ENCODE measurements around the gene PDZRN4.
"Not testable (repeated sequence)": the region's sequence is repeated elsewhere in the genome, so short reads cannot be mapped to it uniquely, and the experiment has no call there.

PDZRN4 gene

DNA sequence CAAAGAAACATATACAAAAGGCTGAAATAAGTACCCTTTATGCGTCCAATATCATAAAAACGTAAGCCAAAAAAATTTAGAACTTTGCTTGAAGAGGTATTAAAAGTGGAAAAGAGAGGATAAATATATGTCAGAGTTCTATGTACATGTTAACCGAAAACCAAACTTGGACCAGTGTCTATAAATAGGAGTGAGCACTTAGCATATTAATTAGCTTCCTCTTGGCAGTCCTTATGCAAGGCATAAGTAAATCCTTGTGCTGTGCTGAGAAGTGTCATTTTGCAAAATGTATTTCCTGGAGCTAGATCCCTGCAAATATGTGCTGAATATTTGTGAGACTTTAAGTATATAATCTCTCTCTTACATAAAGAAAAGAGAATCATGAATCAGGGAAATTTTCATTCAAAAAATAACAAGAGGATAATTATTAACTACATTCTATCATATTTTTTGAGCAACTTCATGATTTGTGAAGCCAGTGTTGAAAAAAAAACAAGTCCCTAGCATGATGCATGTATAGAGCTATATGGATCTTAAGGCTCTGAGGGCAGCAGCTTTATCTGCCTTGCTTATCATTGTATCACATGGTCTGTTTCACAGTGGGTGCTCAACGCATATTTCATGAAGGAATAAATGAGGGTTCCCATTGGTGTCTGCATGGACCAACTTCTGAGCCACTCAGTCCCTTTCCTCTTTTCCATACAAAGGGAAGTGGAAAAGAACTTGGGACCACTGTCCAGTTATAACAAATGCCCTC lies 326.1 kb downstream of the PDZRN4 start:
- DNase-seq (ENCODE audit: low read depth): no peak

DNA sequence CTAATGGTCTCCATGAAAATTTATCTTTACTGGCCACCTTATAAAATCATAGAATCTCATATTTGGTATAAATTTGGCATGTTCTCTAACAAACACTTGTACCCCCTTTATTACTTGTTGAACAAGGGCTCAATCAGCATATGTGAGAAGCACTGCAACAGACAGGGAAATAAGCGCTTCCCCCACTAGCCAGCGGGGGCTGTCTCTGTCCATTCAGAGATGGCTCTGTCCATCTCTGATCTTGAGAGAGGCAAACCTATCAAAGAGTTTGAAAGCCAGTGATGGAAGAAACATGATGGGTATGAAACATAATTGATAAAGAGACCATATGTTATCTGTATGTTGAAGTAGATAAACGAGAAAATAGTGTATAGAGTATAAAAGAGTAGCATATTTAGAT lies 326.8 kb downstream of the PDZRN4 start:
- DNase-seq (ENCODE audit: low read depth): no peak

DNA sequence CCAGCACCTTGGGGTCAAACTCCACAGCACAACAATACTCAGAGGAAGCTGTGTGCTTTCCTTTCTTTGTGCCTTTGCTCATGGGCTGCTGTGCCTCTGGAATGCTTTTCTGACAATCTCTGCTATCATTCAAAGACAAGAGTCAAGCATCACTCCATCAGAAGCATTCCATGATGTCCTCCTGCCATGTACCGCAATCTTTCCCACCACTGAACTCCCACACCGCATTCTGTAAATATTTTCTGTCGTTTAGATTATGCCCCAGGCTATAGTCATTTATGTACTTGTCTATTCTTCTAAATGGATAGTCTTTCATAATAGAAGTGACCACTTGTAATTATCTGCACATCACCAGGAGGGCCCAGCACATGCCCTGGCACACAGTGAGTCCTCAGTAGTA lies 327.8 kb downstream of the PDZRN4 start:
- DNase-seq (ENCODE audit: low read depth): no peak

DNA sequence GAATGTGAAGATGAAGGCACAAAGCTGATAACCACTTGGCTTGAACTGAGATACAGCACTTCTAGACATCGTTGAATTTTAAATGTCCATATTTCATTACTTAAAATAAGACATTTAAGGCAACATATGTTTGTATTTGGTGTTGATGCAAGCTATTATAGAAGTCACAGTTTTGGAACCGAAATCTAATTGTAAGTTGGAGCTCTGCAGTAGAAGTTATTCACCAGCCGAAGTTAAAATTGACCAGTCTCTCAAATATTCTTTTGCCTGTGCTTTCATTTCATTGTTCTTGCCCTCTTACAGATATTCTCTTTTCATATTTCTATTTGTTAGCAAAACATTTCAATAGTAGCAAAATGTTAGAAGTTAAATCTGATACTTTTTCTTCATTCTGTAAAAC lies 332.7 kb downstream of the PDZRN4 start:
- no peak for DNase-seq (ENCODE audit: low read depth)

DNA sequence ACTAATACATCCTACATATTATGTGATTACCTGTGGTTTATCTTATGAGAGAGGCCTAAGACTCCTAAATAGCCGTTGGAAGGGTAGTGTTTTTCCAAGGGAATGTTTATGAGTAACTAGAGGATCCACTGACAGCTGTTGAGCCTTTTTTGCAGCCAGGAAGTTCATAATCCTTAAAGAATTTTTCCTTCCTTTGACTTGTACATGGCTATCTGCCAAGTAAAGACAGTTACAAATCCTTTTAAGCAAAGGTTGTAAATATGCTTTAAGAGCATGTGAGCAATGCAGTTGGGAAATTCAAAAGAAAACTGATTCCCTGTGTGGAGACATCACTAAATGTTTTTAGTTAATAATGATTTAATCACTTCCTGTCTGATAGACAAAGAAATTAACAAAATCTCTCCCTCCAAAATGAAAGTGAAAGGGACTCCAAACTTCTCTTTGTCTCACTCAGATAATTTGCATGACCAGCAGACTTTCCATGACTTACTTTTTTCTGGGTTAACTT lies 333.8 kb downstream of the PDZRN4 start:
- peak; percentile 92 for DNase-seq (ENCODE audit: low read depth)

DNA sequence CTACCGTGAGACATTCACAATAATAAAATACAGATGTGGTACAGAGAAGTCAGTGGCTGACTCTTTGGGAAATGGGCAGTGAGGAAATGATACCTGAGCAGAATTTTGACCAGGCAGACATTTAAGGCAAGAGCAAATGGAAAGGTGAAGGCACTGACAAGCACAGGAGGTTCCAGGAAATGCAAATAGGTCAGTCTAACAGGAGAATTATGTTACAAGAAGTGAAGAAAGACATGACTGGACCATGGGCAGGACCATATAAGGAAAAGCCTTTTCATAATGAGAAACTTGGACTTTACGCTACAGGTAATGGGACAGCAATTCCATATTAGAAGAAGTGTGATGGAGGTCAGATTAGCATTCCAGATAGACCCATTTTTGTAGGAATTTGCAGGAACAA lies 338.9 kb downstream of the PDZRN4 start:
- DNase-seq (ENCODE audit: low read depth): no peak

DNA sequence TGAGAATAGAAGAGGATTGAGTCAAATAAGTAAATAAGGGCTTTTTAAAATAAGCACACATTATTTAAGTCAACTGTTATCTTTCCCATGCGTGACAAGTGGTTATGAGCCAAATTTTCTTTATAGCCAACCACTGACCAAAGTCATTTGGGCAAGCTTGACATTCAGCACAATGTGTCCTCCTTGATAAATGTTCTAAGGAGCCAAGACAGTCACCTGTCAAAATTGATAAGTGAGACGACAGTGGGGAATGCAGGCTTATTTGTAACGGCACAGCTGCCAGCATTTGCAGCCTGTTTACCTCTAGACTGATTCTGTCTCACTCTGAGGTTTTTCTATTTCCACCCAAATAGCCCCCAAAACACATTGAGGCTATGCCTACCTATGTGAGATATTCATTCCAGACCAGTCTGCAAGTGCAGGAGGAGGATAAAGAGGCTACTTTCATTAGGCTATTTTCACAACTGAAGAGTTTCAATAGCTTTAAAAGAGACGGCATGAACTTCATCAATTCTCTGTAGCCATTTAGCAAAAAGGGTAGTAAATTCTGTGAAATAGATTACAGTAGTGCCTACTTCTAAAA lies 339.5 kb downstream of the PDZRN4 start:
- DNase-seq (ENCODE audit: low read depth): no peak

DNA sequence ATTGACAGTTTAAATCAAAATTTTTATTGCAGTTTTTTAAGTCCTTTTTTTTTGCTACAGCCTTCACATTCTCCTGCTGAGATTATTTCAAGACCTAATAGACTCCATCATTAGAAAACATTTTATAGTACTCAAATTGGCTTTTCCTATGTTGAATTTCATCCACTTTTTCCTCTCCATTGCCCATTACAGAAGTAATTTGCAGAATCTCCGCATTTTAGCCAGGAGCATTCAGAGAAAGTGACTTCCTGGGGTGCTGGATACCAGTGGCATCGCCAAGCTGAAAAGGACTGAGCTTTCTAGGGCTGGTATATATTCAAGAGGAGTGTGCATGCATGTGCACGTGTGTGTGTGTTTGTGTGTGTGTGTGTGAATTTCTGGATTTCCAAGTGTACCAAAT lies 340.8 kb downstream of the PDZRN4 start:
- no peak for DNase-seq (ENCODE audit: low read depth)

DNA sequence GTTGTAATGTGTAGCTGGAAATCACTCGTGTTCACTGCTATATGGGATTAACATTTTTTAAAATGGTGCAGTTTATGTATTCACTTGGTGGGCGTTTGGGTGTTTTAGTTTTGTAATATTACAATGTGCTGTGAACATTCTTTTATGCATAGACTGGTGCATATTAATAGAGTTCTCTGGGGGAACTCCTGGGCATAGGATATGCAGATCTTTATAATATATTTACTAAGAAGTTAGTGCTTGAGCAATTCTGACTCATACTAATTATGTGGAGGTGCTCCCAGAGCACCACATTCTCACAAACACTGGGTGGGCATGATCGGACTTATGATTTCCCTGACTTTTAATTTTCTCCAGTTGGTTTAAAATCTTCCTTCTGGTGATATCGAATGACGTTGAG lies 342.3 kb downstream of the PDZRN4 start:
- DNase-seq (ENCODE audit: low read depth): no peak

DNA sequence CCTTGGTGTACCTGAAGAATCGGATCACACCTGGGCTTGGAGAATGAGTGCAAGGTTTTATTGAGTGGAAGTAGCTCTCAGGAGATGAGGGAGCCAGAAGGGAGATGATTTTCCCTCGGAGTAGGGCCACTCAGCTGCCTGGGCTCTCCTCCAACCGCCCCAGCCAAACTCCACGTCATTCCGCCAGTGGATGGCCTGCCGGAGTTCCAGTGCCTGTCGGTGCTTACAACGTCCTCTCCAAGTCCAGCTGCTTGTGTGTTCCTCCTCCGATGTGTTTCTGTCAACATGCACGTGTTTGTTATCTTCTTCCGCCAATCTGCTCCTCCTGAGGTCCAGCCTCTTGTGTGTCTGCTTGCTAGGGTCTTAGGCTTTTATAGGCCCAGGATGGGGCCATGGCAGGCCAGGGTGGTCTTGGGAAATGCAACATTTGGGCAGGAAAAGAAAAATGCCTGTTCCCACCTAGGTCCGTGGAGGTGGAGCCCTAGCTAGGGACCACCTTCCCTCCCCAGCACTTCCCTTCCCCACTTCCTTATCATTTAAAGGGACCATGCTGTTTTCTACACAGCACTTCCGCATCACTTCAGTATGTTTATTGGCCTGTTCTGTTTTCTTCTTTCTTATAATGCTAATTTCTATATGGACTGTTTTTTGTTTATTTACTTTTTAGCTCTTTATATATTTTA lies 343.2 kb downstream of the PDZRN4 start:
- DNase-seq (ENCODE audit: low read depth): no peak

DNA sequence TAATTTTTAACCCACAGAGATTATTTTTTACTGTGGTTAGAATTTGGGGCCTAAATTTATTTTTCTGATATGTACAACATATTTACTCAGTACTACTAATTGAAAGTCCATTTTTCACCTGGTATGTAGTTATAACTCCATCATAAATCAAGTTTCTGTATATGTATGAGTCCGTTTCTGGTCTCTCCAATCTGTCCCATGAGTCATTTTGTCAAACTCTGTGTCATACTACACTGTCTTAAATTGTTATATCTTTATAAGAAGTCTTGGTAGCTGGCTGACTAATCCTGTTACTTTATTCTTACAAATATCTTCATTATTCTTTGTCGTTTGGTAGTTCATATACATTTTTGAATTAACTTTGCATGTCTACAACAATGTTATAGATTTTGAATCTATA lies 344.0 kb downstream of the PDZRN4 start:
- no peak for DNase-seq (ENCODE audit: low read depth)

DNA sequence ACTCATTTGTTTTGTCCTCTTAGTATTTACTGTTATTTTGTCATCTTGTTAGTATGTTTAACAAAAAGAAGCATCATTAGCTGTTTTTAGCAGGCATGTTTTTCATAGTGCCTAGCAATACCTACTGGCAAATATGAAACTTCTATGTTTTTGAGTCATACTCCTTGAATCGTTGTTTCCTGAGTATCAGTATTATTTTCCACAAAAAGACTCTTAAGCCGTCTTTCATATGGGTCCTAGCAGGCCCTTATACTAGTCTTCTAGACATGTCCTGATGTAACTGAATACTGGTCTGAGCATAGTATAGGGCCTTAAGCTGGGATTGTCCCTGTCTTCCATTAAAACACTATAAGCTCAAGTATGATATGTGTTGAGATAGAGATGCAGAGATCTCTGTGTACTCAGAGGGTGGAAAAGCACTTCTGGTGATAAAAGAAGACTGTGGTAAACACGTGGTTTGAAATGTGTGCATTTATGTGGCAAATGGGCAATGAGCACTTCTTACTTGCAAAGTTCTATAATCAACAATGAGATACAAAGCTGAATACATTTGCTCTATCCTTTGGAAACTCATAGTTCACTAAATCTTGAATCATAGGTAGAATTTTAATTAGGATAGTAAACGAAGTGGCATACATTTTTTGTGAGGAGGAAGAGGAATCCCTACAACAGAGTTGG lies 348.8 kb downstream of the PDZRN4 start:
- DNase-seq (ENCODE audit: low read depth): no peak

DNA sequence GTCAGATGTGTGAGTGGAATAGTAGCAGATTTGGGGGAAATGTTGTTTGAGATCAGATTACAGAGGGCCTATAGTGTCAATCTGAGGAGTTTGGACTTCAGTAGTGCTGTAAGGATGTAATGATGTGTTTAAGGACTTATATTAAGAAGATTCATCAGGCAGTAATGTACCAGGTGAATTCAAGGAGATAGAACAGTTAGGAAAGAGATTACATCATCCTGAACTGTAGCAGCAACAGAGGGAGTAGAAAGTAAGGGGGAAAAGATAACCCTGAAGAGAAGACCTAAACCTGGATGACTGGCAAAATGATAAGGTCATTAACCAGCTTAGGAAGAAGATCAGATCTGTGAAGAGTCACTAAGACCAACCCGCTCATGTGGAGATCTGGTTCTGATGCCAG lies 349.4 kb downstream of the PDZRN4 start:
- DNase-seq (ENCODE audit: low read depth): no peak

DNA sequence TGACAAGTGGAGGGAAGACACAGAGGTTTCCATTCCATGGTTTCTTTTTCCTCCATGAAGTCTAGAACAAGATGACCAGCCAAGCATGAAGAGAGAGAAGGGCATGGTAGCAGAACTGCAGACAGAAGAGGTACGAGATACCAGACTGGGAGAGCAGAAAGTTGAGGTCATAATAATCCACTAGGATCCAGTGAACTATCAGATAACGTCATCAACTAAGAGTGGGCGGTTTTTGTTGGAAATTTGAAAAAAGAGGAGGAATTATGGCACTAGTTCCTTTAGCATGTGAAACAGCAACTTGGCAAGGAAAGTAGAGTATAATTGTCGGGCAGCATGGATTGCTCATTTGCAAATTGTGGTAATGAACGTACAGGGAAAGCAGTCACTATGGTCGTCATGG lies 357.6 kb downstream of the PDZRN4 start:
- DNase-seq (ENCODE audit: low read depth): no peak

DNA sequence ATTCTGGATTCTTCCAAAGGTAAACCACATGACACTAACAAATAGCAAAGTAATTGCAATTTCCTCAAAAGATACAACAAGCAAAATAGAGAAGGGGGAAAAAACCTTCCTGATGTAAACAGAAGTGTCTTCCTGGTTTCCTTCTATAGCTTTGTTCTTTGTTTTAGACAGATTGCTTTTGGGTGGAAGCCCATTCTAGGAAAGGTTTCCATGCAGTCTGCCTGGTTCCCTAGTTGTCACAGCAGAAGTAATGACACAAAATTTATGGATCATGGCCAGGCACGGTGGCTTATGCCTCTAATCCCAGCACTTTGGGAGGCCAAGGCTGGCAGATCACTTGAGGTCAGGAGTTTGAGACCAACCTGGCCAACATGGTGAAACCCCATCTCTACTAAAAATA lies 359.0 kb downstream of the PDZRN4 start:
- not testable (repeated sequence) for DNase-seq (ENCODE audit: low read depth)

DNA sequence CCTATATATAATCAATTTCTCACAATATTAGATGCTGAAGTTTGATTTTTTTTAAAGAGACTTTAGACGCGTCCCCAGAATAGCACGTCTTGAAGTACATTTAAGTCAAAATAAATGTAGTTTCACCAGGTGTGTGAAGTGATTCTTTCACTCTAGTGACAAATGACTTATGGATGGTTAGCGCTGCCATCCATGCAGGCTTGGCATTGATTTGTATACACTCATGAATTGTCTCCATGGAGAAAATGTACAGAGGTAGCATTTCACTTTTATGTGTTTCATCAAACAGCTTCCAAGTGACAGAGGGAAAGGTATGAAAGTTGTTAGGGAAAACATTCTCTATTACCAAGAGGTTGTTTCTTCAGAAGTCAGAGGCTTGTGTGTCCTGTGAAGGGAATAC lies 360.8 kb downstream of the PDZRN4 start:
- no peak for DNase-seq (ENCODE audit: low read depth)

DNA sequence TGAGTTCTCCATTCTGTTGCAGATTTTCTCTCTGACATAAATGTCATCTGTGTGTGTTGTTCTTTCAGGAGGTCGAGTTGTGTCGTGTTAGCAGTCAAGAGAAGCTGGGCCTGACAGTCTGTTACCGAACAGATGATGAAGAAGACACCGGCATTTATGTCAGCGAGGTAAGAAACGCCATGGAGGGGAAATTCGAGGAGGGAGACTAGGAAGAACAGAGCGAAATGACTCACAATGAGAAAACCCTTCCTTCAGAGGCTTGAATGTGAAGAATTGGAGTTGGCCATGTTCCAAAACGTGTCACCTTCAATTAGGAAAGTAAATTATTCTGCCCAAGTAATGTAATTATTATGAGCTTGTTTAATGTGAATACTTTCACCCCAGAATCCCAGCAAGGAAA lies 364.5 kb downstream of the PDZRN4 start:
- DNase-seq (ENCODE audit: low read depth): no peak

DNA sequence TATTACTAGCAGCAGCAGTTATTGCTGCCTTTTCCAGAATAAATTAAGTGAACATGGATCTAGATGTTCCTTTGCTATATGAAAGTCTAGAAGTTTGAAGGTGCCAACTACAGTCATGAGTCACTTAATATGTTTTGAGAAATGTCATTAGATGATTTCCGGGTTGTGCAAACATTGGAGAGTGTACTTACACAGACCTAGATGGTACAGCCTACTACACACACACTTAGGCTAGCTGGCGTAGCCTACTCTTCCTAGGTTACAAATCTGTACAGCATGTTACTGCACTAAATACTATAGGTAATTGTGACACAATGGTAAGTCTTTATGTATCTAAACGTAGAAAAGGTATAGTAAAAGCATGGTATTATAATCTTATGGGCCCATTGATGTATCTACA lies 368.1 kb downstream of the PDZRN4 start:
- DNase-seq (ENCODE audit: low read depth): no peak

DNA sequence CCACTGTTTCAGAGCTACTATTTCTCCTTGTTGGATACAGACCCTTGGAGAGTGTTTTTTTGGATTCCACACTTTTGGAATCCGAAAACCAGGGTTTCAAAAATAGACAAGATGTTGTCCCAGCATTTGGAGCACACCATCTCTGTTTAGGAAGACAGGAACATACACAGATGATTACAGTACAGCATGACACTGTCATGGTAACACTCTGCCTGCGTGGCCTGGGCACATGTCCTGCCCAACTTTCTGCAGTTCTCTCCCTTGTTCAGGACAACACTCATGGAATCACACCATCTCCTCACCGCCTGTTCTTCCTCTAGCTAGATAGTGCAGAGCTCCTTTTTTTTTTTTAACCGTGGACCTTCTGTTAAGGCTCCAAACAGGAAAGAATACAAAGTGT lies 369.2 kb downstream of the PDZRN4 start:
- no peak for DNase-seq (ENCODE audit: low read depth)

DNA sequence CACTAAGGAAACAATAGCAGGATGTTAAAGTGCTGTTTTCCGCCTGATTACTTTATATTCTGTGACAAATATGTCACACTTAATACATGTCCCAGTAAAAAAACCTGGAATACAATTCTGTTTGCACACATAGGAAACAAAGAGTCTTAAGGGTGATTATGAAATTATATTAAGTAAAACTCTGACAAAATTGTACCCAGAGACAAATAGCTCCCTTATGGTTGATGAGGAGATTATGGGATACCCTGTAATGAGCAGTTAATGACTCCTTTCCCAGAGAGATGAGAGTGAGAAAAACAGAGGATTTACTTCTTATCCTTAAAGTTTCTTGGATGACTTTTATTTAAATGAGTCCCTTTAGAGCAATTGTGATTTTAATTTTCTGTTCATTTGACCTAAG lies 370.6 kb downstream of the PDZRN4 start:
- DNase-seq (ENCODE audit: low read depth): no peak

DNA sequence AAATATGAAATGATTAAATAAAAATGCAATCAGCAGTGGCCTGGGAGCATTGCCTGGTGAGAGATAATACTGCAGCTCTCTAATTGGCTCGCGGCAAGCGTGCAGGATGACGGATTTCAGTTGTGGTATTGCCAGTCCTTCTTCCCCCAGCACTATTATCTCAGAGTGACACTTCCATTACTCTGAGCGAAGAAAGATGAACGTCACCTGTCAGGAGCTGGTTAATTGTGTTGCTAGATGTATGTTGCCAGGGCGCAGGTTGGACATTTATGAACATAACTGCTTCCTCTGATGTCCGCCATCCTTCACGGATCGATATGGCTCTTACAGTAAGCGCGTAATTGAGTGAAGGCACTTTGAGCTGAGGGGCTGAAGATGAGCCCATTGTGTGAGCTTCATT lies 374.9 kb downstream of the PDZRN4 start:
- no peak for DNase-seq (ENCODE audit: low read depth)

DNA sequence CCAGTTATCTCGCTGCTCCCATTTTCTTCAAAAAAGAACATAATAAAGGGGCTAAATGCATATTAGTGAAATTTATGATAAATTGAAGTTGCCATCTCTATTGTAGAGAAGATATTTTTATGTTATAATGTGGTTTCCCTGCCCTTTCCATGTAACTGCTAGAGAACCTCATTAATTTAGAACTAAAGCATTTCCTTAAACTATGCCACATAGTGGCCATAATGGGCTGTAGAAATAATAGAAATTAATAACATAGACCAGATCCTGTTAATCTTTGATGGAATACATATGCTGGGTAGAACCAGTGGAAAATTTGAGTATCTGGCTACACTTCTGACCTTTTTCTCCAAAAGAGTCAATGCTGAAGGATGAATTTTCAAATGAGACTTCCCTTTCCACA lies 376.7 kb downstream of the PDZRN4 start:
- no peak for DNase-seq (ENCODE audit: low read depth)

DNA sequence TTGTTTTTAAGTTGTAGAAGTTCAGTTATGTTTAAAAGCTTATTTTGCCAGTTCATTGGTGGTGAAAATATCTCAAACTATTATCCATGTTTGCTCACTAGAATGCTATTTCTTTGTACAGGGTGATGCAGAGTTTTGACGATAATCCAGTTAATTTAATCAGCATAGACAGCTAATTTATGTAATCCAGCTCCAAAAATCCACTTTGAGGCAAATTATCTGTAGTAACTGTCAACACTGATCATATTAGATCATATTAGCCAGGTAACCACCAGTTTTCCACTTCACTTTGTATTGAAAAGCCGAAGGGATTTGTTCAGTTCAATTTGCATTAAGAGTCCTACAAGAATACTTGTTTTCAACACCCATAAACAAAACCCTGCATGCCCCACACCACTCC lies 378.6 kb downstream of the PDZRN4 start:
- DNase-seq (ENCODE audit: low read depth): no peak
